ENCODE results near the gene MED13L. TPM values are rescaled to one million over a fixed set of nuclear protein-coding genes. Genes with fewer than 3 reads are reported as not detected.
A peak's percentile ranks its signal among the peaks of the same experiment; 100 is the strongest.
"Not testable (repeated sequence)": the region's sequence is repeated elsewhere in the genome, so short reads cannot be mapped to it uniquely, and the experiment has no call there.

MED13L gene
- total and polyA plus RNA-seq, 9 donors: 31.0 to 82.7 (median 44.9) TPM

- Histone ChIP-seq H3K36me3 (ENCODE audit: control insufficient read depth, insufficient read depth, low read length) (peaks cover 32% of the 10 kb centered on the region), H3K4me1 (ENCODE audit: control insufficient read depth, insufficient read depth, low read length) (no peaks in the 10 kb centered on the region), H3K27me3 (ENCODE audit: control insufficient read depth, insufficient read depth, low read length) (no peaks in the 10 kb centered on the region), H3K4me3 (ENCODE audit: low read length) (no peak overlapping the region), H3K9me3 (replicated peaks; ENCODE audit: control insufficient read depth, low read depth, low read length) (no peaks in the 10 kb centered on the region), H3K27ac (ENCODE audit: low read length) (no peak overlapping the region)
- peak; percentile 48 for DNase-seq
Observed at GRCh38 chr12:115979351-115979750, 298.1 kb downstream of the MED13L start.

- not testable (repeated sequence) for DNase-seq; H3K4me3 ChIP-seq (ENCODE audit: low read length); H3K9me3 ChIP-seq (replicated peaks; ENCODE audit: control insufficient read depth, low read depth, low read length); H3K27me3 ChIP-seq (ENCODE audit: control insufficient read depth, insufficient read depth, low read length); H3K4me1 ChIP-seq (ENCODE audit: control insufficient read depth, insufficient read depth, low read length); H3K27ac ChIP-seq (ENCODE audit: low read length)
- H3K36me3 ChIP-seq (ENCODE audit: control insufficient read depth, insufficient read depth, low read length): peaks cover 32% of the 10 kb centered on the region
- 100% methylated on average over 2 of the region's 2 CpGs for WGBS (ENCODE audit: insufficient coverage)
Observed at GRCh38 chr12:115976829-115977228, 300.7 kb downstream of the MED13L start.

GRCh38 chr12:115975411-115975810 lies 302.1 kb downstream of the MED13L start:
- no peak for DNase-seq
- WGBS (ENCODE audit: insufficient coverage): 68% methylated on average over 2 of the region's 9 CpGs
- no peak overlapping the region for H3K27ac ChIP-seq (ENCODE audit: low read length)
- no peaks in the 10 kb centered on the region for H3K4me1 ChIP-seq (ENCODE audit: control insufficient read depth, insufficient read depth, low read length)
- H3K9me3 ChIP-seq (replicated peaks; ENCODE audit: control insufficient read depth, low read depth, low read length): no peaks in the 10 kb centered on the region
- H3K36me3 ChIP-seq (ENCODE audit: control insufficient read depth, insufficient read depth, low read length): peaks cover 42% of the 10 kb centered on the region
- H3K27me3 ChIP-seq (ENCODE audit: control insufficient read depth, insufficient read depth, low read length): no peaks in the 10 kb centered on the region
- H3K4me3 ChIP-seq (ENCODE audit: low read length): no peak overlapping the region

GRCh38 chr12:115973968-115974724 lies 303.3 kb downstream of the MED13L start:
- peaks cover 42% of the 10 kb centered on the region for H3K36me3 ChIP-seq (ENCODE audit: control insufficient read depth, insufficient read depth, low read length)
- H3K4me1 ChIP-seq (ENCODE audit: control insufficient read depth, insufficient read depth, low read length): no peaks in the 10 kb centered on the region
- H3K9me3 ChIP-seq (replicated peaks; ENCODE audit: control insufficient read depth, low read depth, low read length): no peaks in the 10 kb centered on the region
- no peak overlapping the region for H3K27ac ChIP-seq (ENCODE audit: low read length)
- no peak for DNase-seq
- no peak overlapping the region for H3K4me3 ChIP-seq (ENCODE audit: low read length)
- WGBS (ENCODE audit: insufficient coverage): 94% methylated on average over 3 of the region's 3 CpGs
- H3K27me3 ChIP-seq (ENCODE audit: control insufficient read depth, insufficient read depth, low read length): no peaks in the 10 kb centered on the region

GRCh38 chr12:115973066-115973465 lies 304.4 kb downstream of the MED13L start:
- Histone ChIP-seq H3K27me3 (ENCODE audit: control insufficient read depth, insufficient read depth, low read length) (no peaks in the 10 kb centered on the region), H3K36me3 (ENCODE audit: control insufficient read depth, insufficient read depth, low read length) (peaks cover 47% of the 10 kb centered on the region), H3K9me3 (replicated peaks; ENCODE audit: control insufficient read depth, low read depth, low read length) (no peaks in the 10 kb centered on the region), H3K4me1 (ENCODE audit: control insufficient read depth, insufficient read depth, low read length) (no peaks in the 10 kb centered on the region), H3K27ac (ENCODE audit: low read length) (no peak overlapping the region), H3K4me3 (ENCODE audit: low read length) (no peak overlapping the region)
- DNase-seq: no peak
- no CpG with 5 or more reads among the region's 1 CpG for WGBS (ENCODE audit: insufficient coverage)

GRCh38 chr12:115972241-115972640 lies 305.3 kb downstream of the MED13L start:
- Histone ChIP-seq H3K9me3 (replicated peaks; ENCODE audit: control insufficient read depth, low read depth, low read length) (no peaks in the 10 kb centered on the region), H3K4me3 (ENCODE audit: low read length) (no peak overlapping the region), H3K27ac (ENCODE audit: low read length) (no peak overlapping the region), H3K4me1 (ENCODE audit: control insufficient read depth, insufficient read depth, low read length) (no peaks in the 10 kb centered on the region), H3K36me3 (ENCODE audit: control insufficient read depth, insufficient read depth, low read length) (peaks cover 44% of the 10 kb centered on the region), H3K27me3 (ENCODE audit: control insufficient read depth, insufficient read depth, low read length) (no peaks in the 10 kb centered on the region)
- no CpG with 5 or more reads among the region's 4 CpGs for WGBS (ENCODE audit: insufficient coverage)
- DNase-seq: no peak

- no peaks in the 10 kb centered on the region for H3K4me1 ChIP-seq (ENCODE audit: control insufficient read depth, insufficient read depth, low read length)
- H3K4me3 ChIP-seq (ENCODE audit: low read length): no peak overlapping the region
- H3K27me3 ChIP-seq (ENCODE audit: control insufficient read depth, insufficient read depth, low read length): no peaks in the 10 kb centered on the region
- DNase-seq: peak; percentile 87
- peaks cover 50% of the 10 kb centered on the region for H3K36me3 ChIP-seq (ENCODE audit: control insufficient read depth, insufficient read depth, low read length)
- no peaks in the 10 kb centered on the region for H3K9me3 ChIP-seq (replicated peaks; ENCODE audit: control insufficient read depth, low read depth, low read length)
- H3K27ac ChIP-seq (ENCODE audit: low read length): no peak overlapping the region
- WGBS (ENCODE audit: insufficient coverage): 50% methylated on average over 3 of the region's 7 CpGs
Observed at GRCh38 chr12:115968211-115968610, 309.3 kb downstream of the MED13L start.

GRCh38 chr12:115966376-115966775 lies 311.1 kb downstream of the MED13L start:
- Histone ChIP-seq H3K4me1 (ENCODE audit: control insufficient read depth, insufficient read depth, low read length) (no peaks in the 10 kb centered on the region), H3K27ac (ENCODE audit: low read length) (no peak overlapping the region), H3K4me3 (ENCODE audit: low read length) (no peak overlapping the region), H3K27me3 (ENCODE audit: control insufficient read depth, insufficient read depth, low read length) (no peaks in the 10 kb centered on the region), H3K9me3 (replicated peaks; ENCODE audit: control insufficient read depth, low read depth, low read length) (no peaks in the 10 kb centered on the region), H3K36me3 (ENCODE audit: control insufficient read depth, insufficient read depth, low read length) (peaks cover 48% of the 10 kb centered on the region)
- no peak for DNase-seq
- WGBS (ENCODE audit: insufficient coverage): 80% methylated on average over 1 of the region's 4 CpGs

- no peaks in the 10 kb centered on the region for H3K9me3 ChIP-seq (replicated peaks; ENCODE audit: control insufficient read depth, low read depth, low read length)
- no CpG with 5 or more reads among the region's 2 CpGs for WGBS (ENCODE audit: insufficient coverage)
- no peaks in the 10 kb centered on the region for H3K4me1 ChIP-seq (ENCODE audit: control insufficient read depth, insufficient read depth, low read length)
- H3K36me3 ChIP-seq (ENCODE audit: control insufficient read depth, insufficient read depth, low read length): peaks cover 46% of the 10 kb centered on the region
- H3K27ac ChIP-seq (ENCODE audit: low read length): no peak overlapping the region
- no peaks in the 10 kb centered on the region for H3K27me3 ChIP-seq (ENCODE audit: control insufficient read depth, insufficient read depth, low read length)
- H3K4me3 ChIP-seq (ENCODE audit: low read length): no peak overlapping the region
- no peak for DNase-seq
Observed at GRCh38 chr12:115964626-115965025, 312.9 kb downstream of the MED13L start.

GRCh38 chr12:115964214-115964613 lies 313.3 kb downstream of the MED13L start:
- Histone ChIP-seq H3K27ac (ENCODE audit: low read length) (no peak overlapping the region), H3K4me3 (ENCODE audit: low read length) (no peak overlapping the region), H3K9me3 (replicated peaks; ENCODE audit: control insufficient read depth, low read depth, low read length) (no peaks in the 10 kb centered on the region), H3K36me3 (ENCODE audit: control insufficient read depth, insufficient read depth, low read length) (peaks cover 46% of the 10 kb centered on the region), H3K27me3 (ENCODE audit: control insufficient read depth, insufficient read depth, low read length) (no peaks in the 10 kb centered on the region), H3K4me1 (ENCODE audit: control insufficient read depth, insufficient read depth, low read length) (no peaks in the 10 kb centered on the region)
- no peak for DNase-seq

- H3K4me3 ChIP-seq (ENCODE audit: low read length): no peak overlapping the region
- 93% methylated on average over 3 of the region's 7 CpGs for WGBS (ENCODE audit: insufficient coverage)
- H3K9me3 ChIP-seq (replicated peaks; ENCODE audit: control insufficient read depth, low read depth, low read length): no peaks in the 10 kb centered on the region
- H3K36me3 ChIP-seq (ENCODE audit: control insufficient read depth, insufficient read depth, low read length): peaks cover 46% of the 10 kb centered on the region
- no peaks in the 10 kb centered on the region for H3K27me3 ChIP-seq (ENCODE audit: control insufficient read depth, insufficient read depth, low read length)
- H3K4me1 ChIP-seq (ENCODE audit: control insufficient read depth, insufficient read depth, low read length): no peaks in the 10 kb centered on the region
- DNase-seq: no peak
- no peak overlapping the region for H3K27ac ChIP-seq (ENCODE audit: low read length)
Observed at GRCh38 chr12:115962216-115962615, 315.3 kb downstream of the MED13L start.

Measured in muscle of leg (tissue), 11 donors.